DOHH2 (cell line): ENCODE measurements around the gene GOLM1.

Experiments
- H3F3A ChIP-seq: fragments of 200-600 bp; sonication (generic), shearing (Covaris generic); 2 replicates; pipeline ENCODE4 v1.6.0; 2016; ENCODE audit warnings: antibody characterized with exemption, mild to moderate bottlenecking; ENCODE audit not compliant: control insufficient read depth, insufficient read depth
- H3K27ac ChIP-seq: fragments of 200-600 bp; sonication (generic); 2 replicates; pipeline ENCODE4 v1.5.1; 2014; ENCODE audit warnings: low read depth, mild to moderate bottlenecking, low read length, moderate library complexity
- H3K27me3 ChIP-seq: fragments of 200-600 bp; sonication (generic); 2 replicates; pipeline ENCODE4 v1.6.1; 2014; ENCODE audit warnings: mild to moderate bottlenecking, low read length, mixed read lengths; ENCODE audit not compliant: control insufficient read depth
- H3K36me3 ChIP-seq: fragments of 200-600 bp; sonication (generic); 2 replicates; pipeline ENCODE4 v1.6.1; 2014; ENCODE audit warnings: mild to moderate bottlenecking, low read length, moderate library complexity, mixed read lengths; ENCODE audit not compliant: control insufficient read depth
- H3K4me1 ChIP-seq: fragments of 200-600 bp; sonication (generic); 2 replicates; pipeline ENCODE4 v1.6.1; 2014; ENCODE audit warnings: mild to moderate bottlenecking, low read length, mixed read lengths; ENCODE audit not compliant: control insufficient read depth
- H3K4me2 ChIP-seq: fragments of 200-600 bp; sonication (generic); 2 replicates; pipeline ENCODE4 v1.6.0; 2014; ENCODE audit warnings: mild to moderate bottlenecking, low read length, moderate library complexity
- H3K4me3 ChIP-seq: fragments of 200-600 bp; sonication (generic); 2 replicates; pipeline ENCODE4 v1.5.1; 2014; ENCODE audit warnings: mild to moderate bottlenecking, low read length, mixed read lengths
- H3K79me2 ChIP-seq: fragments of 200-600 bp; sonication (generic); 2 replicates; pipeline ENCODE4 v1.6.1; 2014; ENCODE audit warnings: mild to moderate bottlenecking, low read length, mixed read lengths; ENCODE audit not compliant: control insufficient read depth
- H3K9me2 ChIP-seq: fragments of 200-600 bp; sonication (generic); replicated peaks from 2 replicates; pipeline ENCODE4 v1.6.1; 2014; ENCODE audit warnings: mild to moderate bottlenecking, low read length, mixed read lengths; ENCODE audit not compliant: control insufficient read depth
- H3K9me3 ChIP-seq: fragments of 200-600 bp; sonication (generic); 2 replicates; pipeline ENCODE4 v1.6.1; 2014; ENCODE audit warnings: antibody characterized with exemption, low read length, mixed read lengths; ENCODE audit not compliant: control insufficient read depth, insufficient read depth
- H4K20me1 ChIP-seq: fragments of 200-600 bp; sonication (generic); 2 replicates; pipeline ENCODE4 v1.6.0; 2014; ENCODE audit warnings: low read depth, mild to moderate bottlenecking, antibody characterized with exemption, low read length, moderate library complexity; ENCODE audit not compliant: control insufficient read depth, insufficient read depth
- CTCF ChIP-seq: fragments of 200-600 bp; sonication (generic); IDR thresholded peaks from one replicate; pipeline ENCODE4 v1.5.1; 2014; ENCODE audit warnings: antibody characterized with exemption, mild to moderate bottlenecking, low read depth, low read length; ENCODE audit not compliant: poor library complexity, severe bottlenecking
- EZH2phosphoT487 ChIP-seq: fragments of 200-600 bp; sonication (generic); IDR thresholded peaks from 2 replicates; pipeline ENCODE4 v1.6.1; 2017; ENCODE audit warnings: borderline replicate concordance, mild to moderate bottlenecking, antibody characterized with exemption, low read length, moderate library complexity, mixed read lengths

GOLM1 gene

DNA sequence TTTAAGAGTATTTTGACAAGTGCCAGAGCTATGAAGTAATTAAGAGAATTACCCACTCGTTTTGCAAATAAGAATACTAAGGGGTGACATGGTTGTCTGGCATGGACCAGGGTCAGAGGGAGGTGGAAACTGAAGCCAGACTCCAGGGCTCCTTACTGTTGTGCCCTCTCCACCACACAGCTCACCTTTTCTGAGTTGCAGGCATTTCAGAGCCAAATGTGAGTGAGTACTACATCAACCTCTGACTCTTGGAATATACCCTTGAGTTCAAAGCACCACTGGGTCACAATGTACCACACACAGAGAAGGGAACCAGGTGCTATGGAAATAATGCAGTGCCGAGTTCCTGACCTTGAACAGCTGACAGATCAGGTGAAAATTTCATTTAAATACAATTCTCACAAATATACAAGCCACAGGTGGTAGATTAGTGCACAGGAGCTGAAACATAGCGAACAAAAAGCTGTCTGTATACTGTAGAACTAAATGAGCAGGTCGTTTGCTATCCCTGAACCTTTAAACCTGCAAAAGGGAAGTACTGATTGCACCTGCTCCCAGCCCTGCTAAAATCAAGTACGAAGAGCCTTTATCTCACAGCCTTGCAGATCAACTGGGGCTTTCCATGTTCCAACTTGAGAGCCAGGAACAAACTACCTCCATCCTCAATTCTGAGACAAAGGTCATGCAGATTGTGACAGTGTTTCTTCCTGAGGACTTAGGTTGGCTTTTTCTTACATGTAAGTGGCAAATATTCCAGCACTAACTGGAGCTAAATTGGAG is 57.0 kb downstream of the GOLM1 start:
- Histone ChIP-seq H3K4me3 (no peak overlapping the region), H3K27me3 (no peaks in the 10 kb centered on the region), H3K4me2 (no peak overlapping the region), H3K27ac (no peak overlapping the region), H3K9me3 (no peaks in the 10 kb centered on the region), H3K79me2 (no peaks in the 10 kb centered on the region), H4K20me1 (no peaks in the 10 kb centered on the region), H3K9me2 (no peaks in the 10 kb centered on the region), H3K36me3 (no peaks in the 10 kb centered on the region), H3K4me1 (no peaks in the 10 kb centered on the region), H3F3A (no peaks in the 10 kb centered on the region)
- no peak for TF ChIP-seq CTCF
- TF ChIP-seq EZH2phosphoT487: no peak

GRCh38 chr9:86041311-86041741 is 58.0 kb downstream of the GOLM1 start:
- Histone ChIP-seq H3K4me2 (no peak overlapping the region), H3K9me2 (no peaks in the 10 kb centered on the region), H4K20me1 (no peaks in the 10 kb centered on the region), H3F3A (no peaks in the 10 kb centered on the region), H3K27ac (no peak overlapping the region), H3K27me3 (no peaks in the 10 kb centered on the region), H3K4me3 (no peak overlapping the region), H3K36me3 (no peaks in the 10 kb centered on the region), H3K9me3 (no peaks in the 10 kb centered on the region), H3K4me1 (no peaks in the 10 kb centered on the region), H3K79me2 (no peaks in the 10 kb centered on the region)
- no peak for TF ChIP-seq EZH2phosphoT487
- no peak for TF ChIP-seq CTCF

- H3F3A ChIP-seq: no peaks in the 10 kb centered on the region
- H3K27me3 ChIP-seq: no peaks in the 10 kb centered on the region
- H3K9me3 ChIP-seq: no peaks in the 10 kb centered on the region
- no peaks in the 10 kb centered on the region for H3K79me2 ChIP-seq
- no peak overlapping the region for H3K4me3 ChIP-seq
- no peak for TF ChIP-seq EZH2phosphoT487
- no peak for TF ChIP-seq CTCF
- H3K36me3 ChIP-seq: no peaks in the 10 kb centered on the region
- no peak overlapping the region for H3K27ac ChIP-seq
- H3K9me2 ChIP-seq: no peaks in the 10 kb centered on the region
- H4K20me1 ChIP-seq: no peaks in the 10 kb centered on the region
- no peaks in the 10 kb centered on the region for H3K4me1 ChIP-seq
- H3K4me2 ChIP-seq: no peak overlapping the region
These were observed 58.5 kb downstream of the GOLM1 start for GRCh38 chr9:86040861-86041155.
